ENCODE measurements around the gene PLA1A.

DNA sequence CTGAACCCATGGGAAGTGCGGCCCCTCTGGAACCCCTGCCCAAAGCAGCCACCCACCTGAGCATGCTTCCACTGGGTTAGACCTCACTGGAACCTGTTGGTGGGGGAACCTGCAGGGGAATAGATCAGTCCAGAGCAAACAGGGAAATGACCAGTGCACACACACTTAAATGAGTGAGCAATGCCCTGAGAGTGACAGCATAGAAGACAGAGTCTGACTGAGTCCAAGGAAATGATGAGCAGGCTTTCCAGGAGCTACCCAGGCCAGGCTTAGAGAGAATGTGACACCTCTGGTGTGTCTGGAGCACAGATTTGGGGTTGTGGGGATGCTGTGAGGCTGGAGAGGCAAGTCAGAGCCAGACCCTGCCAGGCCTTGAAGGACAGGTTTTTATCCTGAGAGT, 28.5 kb downstream of the PLA1A start:
- TF ChIP-seq FOS (IDR thresholded peaks at IDR 0.05; ENCODE audit: borderline replicate concordance, insufficient read depth, low read length) (no peak), EZH2 (IDR thresholded peaks at IDR 0.05; ENCODE audit: borderline replicate concordance, low read depth, low read length, severe bottlenecking) (no peak)
- TF ChIP-seq, protein P1, sequence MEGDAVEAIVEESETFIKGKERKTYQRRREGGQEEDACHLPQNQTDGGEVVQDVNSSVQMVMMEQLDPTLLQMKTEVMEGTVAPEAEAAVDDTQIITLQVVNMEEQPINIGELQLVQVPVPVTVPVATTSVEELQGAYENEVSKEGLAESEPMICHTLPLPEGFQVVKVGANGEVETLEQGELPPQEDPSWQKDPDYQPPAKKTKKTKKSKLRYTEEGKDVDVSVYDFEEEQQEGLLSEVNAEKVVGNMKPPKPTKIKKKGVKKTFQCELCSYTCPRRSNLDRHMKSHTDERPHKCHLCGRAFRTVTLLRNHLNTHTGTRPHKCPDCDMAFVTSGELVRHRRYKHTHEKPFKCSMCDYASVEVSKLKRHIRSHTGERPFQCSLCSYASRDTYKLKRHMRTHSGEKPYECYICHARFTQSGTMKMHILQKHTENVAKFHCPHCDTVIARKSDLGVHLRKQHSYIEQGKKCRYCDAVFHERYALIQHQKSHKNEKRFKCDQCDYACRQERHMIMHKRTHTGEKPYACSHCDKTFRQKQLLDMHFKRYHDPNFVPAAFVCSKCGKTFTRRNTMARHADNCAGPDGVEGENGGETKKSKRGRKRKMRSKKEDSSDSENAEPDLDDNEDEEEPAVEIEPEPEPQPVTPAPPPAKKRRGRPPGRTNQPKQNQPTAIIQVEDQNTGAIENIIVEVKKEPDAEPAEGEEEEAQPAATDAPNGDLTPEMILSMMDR (IDR thresholded peaks at IDR 0.05; ENCODE audit: extremely low read depth in 1 of 2, insufficient read depth in 1 of 2, low read depth in 1 of 2, low read length in 2 of 2), result no peak
- TF ChIP-seq, protein P2, sequence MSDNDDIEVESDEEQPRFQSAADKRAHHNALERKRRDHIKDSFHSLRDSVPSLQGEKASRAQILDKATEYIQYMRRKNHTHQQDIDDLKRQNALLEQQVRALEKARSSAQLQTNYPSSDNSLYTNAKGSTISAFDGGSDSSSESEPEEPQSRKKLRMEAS (IDR thresholded peaks at IDR 0.05; ENCODE audit: insufficient read depth, insufficient read length), result no peak

All from endothelial cell of umbilical vein (primary cell).